ENCODE measurements around the gene PLPP7. TPM values are rescaled to one million over a fixed set of nuclear protein-coding genes. Genes with fewer than 3 reads are reported as not detected.

Gene PLPP7
- total RNA-seq, 4 donors from 2014 or later: 14.4 to 24.6 (median 21.5) TPM

- H3K27me3 ChIP-seq: no peaks in the 10 kb centered on the region
- H3K27ac ChIP-seq: no peak overlapping the region
- no peaks in the 10 kb centered on the region for H3K4me1 ChIP-seq
- no peaks in the 10 kb centered on the region for H3K9me3 ChIP-seq
- H3K4me3 ChIP-seq: no peak overlapping the region
- no peak for TF ChIP-seq CTCF (IDR thresholded peaks at IDR 0.05)
- no peak for TF ChIP-seq POLR2A (IDR thresholded peaks at IDR 0.05)
- no peak for TF ChIP-seq EP300 (IDR thresholded peaks at IDR 0.05)
- 68 to 84% methylated on average over 5 of the region's 5 CpGs for WGBS, 2 donors
- DNase-seq (ENCODE audit: low spot score in 2 of 2): no peak
- H3K36me3 ChIP-seq: no peaks in the 10 kb centered on the region
Measured at GRCh38 chr9:131299961-131300347, 10.4 kb downstream of the PLPP7 start.

- Histone ChIP-seq H3K27ac (no peak overlapping the region), H3K4me1 (no peaks in the 10 kb centered on the region), H3K36me3 (no peaks in the 10 kb centered on the region), H3K4me3 (no peak overlapping the region), H3K27me3 (no peaks in the 10 kb centered on the region), H3K9me3 (no peaks in the 10 kb centered on the region)
- DNase-seq (ENCODE audit: low spot score in 2 of 2): no peak
- TF ChIP-seq CTCF (IDR thresholded peaks at IDR 0.05) (no peak), POLR2A (IDR thresholded peaks at IDR 0.05) (no peak), EP300 (IDR thresholded peaks at IDR 0.05) (no peak)
Measured at GRCh38 chr9:131300444-131300843, 10.9 kb downstream of the PLPP7 start.

- WGBS, 2 donors: 69 to 85% methylated on average over 10 to 16 of the region's 16 CpGs
- Histone ChIP-seq H3K27me3 (no peaks in the 10 kb centered on the region), H3K36me3 (no peaks in the 10 kb centered on the region), H3K9me3 (no peaks in the 10 kb centered on the region), H3K27ac (no peak overlapping the region), H3K4me3 (no peak overlapping the region), H3K4me1 (no peaks in the 10 kb centered on the region)
- DNase-seq (ENCODE audit: low spot score in 2 of 2): no peak
- TF ChIP-seq CTCF (IDR thresholded peaks at IDR 0.05) (no peak), EP300 (IDR thresholded peaks at IDR 0.05) (no peak), POLR2A (IDR thresholded peaks at IDR 0.05) (no peak)
Measured at GRCh38 chr9:131302244-131303075, 12.9 kb downstream of the PLPP7 start.

- peak overlapping the region in 2 of 4 donors; percentile 36 to 62 for H3K27ac ChIP-seq
- H3K4me3 ChIP-seq: no peak overlapping the region
- TF ChIP-seq EP300 (IDR thresholded peaks at IDR 0.05) (no peak), POLR2A (IDR thresholded peaks at IDR 0.05) (no peak), CTCF (IDR thresholded peaks at IDR 0.05) (no peak)
- H3K9me3 ChIP-seq: no peaks in the 10 kb centered on the region
- peaks cover 0 to 7% (median 0%) of the 10 kb centered on the region in 3 donors for H3K36me3 ChIP-seq
- H3K4me1 ChIP-seq: no peaks in the 10 kb centered on the region
- no peak for DNase-seq (ENCODE audit: low spot score in 2 of 2)
- no peaks in the 10 kb centered on the region for H3K27me3 ChIP-seq
- 53 to 73% methylated on average over 7 to 9 of the region's 11 CpGs for WGBS, 2 donors
Measured at GRCh38 chr9:131303381-131304321, 14.1 kb downstream of the PLPP7 start.
